Measurements from ENCODE around the gene GHITM. TPM values are rescaled to one million over a fixed set of nuclear protein-coding genes. Genes with fewer than 3 reads are reported as not detected.

GHITM gene
- total and polyA plus RNA-seq, 2 of the 8 experiments (the other 6 are each of a cell fraction or from before 2014, with no cell fraction given) = 86.2 to 97.0 TPM

DNA sequence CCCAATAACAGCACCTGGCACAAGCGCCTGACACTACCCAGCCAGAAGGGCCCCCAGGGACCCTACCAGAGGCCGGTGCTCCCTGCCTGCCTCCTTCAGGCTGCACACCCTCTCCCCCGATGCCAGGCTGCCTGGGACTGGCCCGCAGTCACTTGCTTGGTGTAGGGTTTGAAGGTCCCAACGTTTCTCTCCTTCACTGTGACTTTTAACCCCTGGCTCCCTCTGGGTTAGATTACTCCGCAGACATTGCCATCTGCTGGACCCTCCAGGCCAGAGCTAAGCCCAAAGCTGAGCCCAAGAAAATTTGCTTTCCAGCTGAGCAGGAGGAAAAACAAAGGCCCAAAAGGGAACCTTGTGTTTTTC is 61.9 kb downstream of the GHITM start (continued):
- TF ChIP-seq, protein P1, sequence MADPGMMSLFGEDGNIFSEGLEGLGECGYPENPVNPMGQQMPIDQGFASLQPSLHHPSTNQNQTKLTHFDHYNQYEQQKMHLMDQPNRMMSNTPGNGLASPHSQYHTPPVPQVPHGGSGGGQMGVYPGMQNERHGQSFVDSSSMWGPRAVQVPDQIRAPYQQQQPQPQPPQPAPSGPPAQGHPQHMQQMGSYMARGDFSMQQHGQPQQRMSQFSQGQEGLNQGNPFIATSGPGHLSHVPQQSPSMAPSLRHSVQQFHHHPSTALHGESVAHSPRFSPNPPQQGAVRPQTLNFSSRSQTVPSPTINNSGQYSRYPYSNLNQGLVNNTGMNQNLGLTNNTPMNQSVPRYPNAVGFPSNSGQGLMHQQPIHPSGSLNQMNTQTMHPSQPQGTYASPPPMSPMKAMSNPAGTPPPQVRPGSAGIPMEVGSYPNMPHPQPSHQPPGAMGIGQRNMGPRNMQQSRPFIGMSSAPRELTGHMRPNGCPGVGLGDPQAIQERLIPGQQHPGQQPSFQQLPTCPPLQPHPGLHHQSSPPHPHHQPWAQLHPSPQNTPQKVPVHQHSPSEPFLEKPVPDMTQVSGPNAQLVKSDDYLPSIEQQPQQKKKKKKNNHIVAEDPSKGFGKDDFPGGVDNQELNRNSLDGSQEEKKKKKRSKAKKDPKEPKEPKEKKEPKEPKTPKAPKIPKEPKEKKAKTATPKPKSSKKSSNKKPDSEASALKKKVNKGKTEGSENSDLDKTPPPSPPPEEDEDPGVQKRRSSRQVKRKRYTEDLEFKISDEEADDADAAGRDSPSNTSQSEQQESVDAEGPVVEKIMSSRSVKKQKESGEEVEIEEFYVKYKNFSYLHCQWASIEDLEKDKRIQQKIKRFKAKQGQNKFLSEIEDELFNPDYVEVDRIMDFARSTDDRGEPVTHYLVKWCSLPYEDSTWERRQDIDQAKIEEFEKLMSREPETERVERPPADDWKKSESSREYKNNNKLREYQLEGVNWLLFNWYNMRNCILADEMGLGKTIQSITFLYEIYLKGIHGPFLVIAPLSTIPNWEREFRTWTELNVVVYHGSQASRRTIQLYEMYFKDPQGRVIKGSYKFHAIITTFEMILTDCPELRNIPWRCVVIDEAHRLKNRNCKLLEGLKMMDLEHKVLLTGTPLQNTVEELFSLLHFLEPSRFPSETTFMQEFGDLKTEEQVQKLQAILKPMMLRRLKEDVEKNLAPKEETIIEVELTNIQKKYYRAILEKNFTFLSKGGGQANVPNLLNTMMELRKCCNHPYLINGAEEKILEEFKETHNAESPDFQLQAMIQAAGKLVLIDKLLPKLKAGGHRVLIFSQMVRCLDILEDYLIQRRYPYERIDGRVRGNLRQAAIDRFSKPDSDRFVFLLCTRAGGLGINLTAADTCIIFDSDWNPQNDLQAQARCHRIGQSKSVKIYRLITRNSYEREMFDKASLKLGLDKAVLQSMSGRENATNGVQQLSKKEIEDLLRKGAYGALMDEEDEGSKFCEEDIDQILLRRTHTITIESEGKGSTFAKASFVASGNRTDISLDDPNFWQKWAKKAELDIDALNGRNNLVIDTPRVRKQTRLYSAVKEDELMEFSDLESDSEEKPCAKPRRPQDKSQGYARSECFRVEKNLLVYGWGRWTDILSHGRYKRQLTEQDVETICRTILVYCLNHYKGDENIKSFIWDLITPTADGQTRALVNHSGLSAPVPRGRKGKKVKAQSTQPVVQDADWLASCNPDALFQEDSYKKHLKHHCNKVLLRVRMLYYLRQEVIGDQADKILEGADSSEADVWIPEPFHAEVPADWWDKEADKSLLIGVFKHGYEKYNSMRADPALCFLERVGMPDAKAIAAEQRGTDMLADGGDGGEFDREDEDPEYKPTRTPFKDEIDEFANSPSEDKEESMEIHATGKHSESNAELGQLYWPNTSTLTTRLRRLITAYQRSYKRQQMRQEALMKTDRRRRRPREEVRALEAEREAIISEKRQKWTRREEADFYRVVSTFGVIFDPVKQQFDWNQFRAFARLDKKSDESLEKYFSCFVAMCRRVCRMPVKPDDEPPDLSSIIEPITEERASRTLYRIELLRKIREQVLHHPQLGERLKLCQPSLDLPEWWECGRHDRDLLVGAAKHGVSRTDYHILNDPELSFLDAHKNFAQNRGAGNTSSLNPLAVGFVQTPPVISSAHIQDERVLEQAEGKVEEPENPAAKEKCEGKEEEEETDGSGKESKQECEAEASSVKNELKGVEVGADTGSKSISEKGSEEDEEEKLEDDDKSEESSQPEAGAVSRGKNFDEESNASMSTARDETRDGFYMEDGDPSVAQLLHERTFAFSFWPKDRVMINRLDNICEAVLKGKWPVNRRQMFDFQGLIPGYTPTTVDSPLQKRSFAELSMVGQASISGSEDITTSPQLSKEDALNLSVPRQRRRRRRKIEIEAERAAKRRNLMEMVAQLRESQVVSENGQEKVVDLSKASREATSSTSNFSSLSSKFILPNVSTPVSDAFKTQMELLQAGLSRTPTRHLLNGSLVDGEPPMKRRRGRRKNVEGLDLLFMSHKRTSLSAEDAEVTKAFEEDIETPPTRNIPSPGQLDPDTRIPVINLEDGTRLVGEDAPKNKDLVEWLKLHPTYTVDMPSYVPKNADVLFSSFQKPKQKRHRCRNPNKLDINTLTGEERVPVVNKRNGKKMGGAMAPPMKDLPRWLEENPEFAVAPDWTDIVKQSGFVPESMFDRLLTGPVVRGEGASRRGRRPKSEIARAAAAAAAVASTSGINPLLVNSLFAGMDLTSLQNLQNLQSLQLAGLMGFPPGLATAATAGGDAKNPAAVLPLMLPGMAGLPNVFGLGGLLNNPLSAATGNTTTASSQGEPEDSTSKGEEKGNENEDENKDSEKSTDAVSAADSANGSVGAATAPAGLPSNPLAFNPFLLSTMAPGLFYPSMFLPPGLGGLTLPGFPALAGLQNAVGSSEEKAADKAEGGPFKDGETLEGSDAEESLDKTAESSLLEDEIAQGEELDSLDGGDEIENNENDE (IDR thresholded peaks at IDR 0.05; ENCODE audit: insufficient replicate concordance, low read length) = no peak
- TF ChIP-seq BACH1 (IDR thresholded peaks at IDR 0.05; ENCODE audit: low read length) = no peak
- TF ChIP-seq HDAC2 (IDR thresholded peaks at IDR 0.05; ENCODE audit: borderline replicate concordance in 1 of 2, low read depth in 2 of 2, low read length in 2 of 2) = no peak
- TF ChIP-seq TCF12 (IDR thresholded peaks at IDR 0.05; ENCODE audit: low read depth, low read length) = no peak
- TF ChIP-seq RAD21 (IDR thresholded peaks at IDR 0.05 in 1 of 2, conservative IDR thresholded peaks at IDR 0.05 in 1 of 2; ENCODE audit: low read depth in 2 of 2, low read length in 2 of 2) = peak; percentile 43 to 63
- TF ChIP-seq SP2 (IDR thresholded peaks at IDR 0.05; ENCODE audit: low read length) = no peak
- TF ChIP-seq BRCA1 (IDR thresholded peaks at IDR 0.05; ENCODE audit: low read depth, low read length) = no peak
- TF ChIP-seq GABPA (IDR thresholded peaks at IDR 0.05; ENCODE audit: borderline replicate concordance, insufficient read depth, low read length) = no peak
- TF ChIP-seq, protein P2, sequence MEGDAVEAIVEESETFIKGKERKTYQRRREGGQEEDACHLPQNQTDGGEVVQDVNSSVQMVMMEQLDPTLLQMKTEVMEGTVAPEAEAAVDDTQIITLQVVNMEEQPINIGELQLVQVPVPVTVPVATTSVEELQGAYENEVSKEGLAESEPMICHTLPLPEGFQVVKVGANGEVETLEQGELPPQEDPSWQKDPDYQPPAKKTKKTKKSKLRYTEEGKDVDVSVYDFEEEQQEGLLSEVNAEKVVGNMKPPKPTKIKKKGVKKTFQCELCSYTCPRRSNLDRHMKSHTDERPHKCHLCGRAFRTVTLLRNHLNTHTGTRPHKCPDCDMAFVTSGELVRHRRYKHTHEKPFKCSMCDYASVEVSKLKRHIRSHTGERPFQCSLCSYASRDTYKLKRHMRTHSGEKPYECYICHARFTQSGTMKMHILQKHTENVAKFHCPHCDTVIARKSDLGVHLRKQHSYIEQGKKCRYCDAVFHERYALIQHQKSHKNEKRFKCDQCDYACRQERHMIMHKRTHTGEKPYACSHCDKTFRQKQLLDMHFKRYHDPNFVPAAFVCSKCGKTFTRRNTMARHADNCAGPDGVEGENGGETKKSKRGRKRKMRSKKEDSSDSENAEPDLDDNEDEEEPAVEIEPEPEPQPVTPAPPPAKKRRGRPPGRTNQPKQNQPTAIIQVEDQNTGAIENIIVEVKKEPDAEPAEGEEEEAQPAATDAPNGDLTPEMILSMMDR (IDR thresholded peaks at IDR 0.05; ENCODE audit: control extremely low read depth in 1 of 3, insufficient read depth in 1 of 3, low read depth in 1 of 3, low read length in 3 of 3) = peak; percentile 23 to 53 (median 34)

Measured in H1 (cell line).